NB4 (cell line): ENCODE measurements around the gene PLAC1.
A peak's percentile ranks its signal among the peaks of the same experiment; 100 is the strongest.

Source experiments
- DNase-seq: peaks from one replicate; pipeline ENCODE4 v3.0.0; 2010; ENCODE audit warnings: low read depth
- H3K4me3 ChIP-seq: one replicate; pipeline ENCODE4 v1.5.1; 2011; ENCODE audit warnings: mild to moderate bottlenecking, low read depth, low read length, moderate library complexity
- MYC ChIP-seq: IDR thresholded peaks from 2 replicates; pipeline ENCODE4 v1.6.1; 2011; ENCODE audit warnings: low read depth, low read length
- POLR2A ChIP-seq: IDR thresholded peaks from 2 replicates; pipeline ENCODE4 v1.6.1; 2011; ENCODE audit warnings: mild to moderate bottlenecking; ENCODE audit not compliant: insufficient read length; ENCODE audit errors: extremely low read depth
- TF ChIP-seq, protein P1 (sequence below): IDR thresholded peaks from one replicate; pipeline ENCODE4 v1.5.1; 2012; ENCODE audit warnings: low read depth, low read length
- TF ChIP-seq, protein P2 (sequence below): IDR thresholded peaks from 2 replicates; pipeline ENCODE4 v1.6.1; 2011; ENCODE audit warnings: low read depth, low read length

PLAC1 gene

DNA sequence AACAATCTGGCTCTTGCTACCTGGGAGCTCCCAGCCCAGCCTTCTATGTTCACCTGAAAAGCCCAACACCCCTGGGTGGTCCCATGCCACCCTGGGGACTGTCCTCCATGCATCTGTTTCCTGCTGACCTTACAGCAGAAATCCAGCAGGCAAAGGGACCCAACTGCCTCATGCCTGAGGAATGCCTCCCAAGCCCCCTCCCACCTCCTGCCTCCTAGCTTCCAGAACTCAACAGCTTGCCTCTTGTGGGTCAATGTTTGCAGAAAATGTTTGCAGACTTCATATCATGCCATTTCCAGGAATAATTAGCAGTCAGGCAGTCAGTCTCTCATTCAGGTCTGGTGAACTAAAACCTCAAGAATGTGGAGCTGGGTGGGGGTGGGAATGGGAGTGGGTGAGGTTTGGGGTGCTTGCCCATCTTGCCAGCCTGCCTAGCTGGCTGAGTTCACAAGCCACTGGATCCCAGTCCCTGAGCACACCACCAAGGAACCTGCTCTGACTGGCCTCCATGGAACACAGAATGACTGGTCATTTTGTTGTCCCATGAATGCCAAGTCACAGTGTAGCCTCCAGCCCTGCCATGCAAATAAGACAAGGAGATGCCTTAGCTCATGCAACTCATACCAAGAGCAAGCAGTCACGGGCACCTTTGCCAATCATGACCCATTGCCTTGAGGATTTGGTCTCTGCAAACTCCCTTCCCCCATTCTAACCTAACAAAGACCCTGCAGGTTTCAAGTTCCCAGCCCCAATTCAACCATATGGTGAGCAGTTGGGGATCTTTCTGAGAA lies 12.1 kb upstream of the PLAC1 start:
- TF ChIP-seq, protein P1, sequence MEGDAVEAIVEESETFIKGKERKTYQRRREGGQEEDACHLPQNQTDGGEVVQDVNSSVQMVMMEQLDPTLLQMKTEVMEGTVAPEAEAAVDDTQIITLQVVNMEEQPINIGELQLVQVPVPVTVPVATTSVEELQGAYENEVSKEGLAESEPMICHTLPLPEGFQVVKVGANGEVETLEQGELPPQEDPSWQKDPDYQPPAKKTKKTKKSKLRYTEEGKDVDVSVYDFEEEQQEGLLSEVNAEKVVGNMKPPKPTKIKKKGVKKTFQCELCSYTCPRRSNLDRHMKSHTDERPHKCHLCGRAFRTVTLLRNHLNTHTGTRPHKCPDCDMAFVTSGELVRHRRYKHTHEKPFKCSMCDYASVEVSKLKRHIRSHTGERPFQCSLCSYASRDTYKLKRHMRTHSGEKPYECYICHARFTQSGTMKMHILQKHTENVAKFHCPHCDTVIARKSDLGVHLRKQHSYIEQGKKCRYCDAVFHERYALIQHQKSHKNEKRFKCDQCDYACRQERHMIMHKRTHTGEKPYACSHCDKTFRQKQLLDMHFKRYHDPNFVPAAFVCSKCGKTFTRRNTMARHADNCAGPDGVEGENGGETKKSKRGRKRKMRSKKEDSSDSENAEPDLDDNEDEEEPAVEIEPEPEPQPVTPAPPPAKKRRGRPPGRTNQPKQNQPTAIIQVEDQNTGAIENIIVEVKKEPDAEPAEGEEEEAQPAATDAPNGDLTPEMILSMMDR: no peak
- TF ChIP-seq, protein P2, sequence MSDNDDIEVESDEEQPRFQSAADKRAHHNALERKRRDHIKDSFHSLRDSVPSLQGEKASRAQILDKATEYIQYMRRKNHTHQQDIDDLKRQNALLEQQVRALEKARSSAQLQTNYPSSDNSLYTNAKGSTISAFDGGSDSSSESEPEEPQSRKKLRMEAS: no peak
- no peak for TF ChIP-seq MYC
- TF ChIP-seq POLR2A: no peak
- DNase-seq: no peak
- H3K4me3 ChIP-seq: no peak overlapping the region

DNA sequence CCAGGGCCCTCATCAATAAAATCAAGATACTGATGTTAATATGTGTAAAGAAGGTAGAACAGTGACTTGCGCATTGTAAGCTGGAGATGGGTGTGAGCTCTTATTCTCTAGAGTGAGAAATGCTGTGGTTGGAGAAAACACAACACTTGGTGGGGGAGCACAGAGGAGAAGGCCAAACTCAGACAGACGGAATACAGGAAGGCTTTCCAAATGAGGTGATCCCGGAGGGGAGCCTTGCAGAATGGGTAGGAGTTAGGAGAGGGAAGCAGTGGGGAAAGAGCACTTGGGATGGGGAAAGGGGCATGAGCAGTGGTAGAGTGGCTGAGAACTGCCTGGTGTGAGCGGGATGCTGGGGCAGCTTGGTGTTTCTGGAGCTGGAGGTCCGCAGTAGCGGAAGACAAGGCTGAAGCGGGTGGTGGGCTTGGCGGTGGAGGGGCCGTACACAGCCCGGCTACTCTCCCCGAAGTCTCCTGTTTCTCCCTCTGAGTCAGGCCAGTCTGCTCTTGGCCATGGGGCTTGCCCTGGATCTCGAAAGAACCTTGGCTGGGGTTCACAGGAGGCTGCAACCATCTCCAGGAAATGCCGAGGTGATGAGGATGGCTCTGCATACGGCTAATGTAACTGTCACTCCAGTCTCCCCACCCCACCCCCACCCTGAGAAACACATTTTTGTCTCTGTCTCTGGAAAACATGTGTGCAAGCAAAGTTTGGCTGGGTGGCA lies 11.3 kb upstream of the PLAC1 start:
- TF ChIP-seq MYC: no peak
- no peak for TF ChIP-seq POLR2A
- TF ChIP-seq, protein P2: no peak
- TF ChIP-seq, protein P1: no peak
- DNase-seq: no peak
- H3K4me3 ChIP-seq: no peak overlapping the region

DNA sequence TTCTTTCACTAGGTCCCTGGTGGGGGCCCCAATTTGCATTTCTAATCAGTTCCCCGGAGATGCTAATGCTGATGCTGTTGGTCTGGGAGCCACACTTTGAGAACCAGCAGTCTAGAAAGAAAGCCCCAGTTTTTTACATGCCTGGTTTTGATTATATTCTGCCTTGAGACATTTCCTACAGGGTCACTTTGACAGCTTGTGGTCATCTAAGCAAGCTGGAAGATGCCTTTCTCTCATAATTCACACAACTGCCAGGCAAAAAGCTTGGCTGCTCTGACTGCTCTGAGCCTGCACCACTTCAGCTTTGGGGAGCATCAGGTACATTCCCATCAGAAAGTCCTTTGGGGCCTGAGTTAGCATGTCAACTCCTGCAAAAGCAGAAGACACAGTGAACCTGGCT lies 5.9 kb upstream of the PLAC1 start:
- H3K4me3 ChIP-seq: no peak overlapping the region
- DNase-seq: no peak
- TF ChIP-seq POLR2A (no peak), MYC (no peak)
- TF ChIP-seq, protein P1: no peak
- TF ChIP-seq, protein P2: no peak

DNA sequence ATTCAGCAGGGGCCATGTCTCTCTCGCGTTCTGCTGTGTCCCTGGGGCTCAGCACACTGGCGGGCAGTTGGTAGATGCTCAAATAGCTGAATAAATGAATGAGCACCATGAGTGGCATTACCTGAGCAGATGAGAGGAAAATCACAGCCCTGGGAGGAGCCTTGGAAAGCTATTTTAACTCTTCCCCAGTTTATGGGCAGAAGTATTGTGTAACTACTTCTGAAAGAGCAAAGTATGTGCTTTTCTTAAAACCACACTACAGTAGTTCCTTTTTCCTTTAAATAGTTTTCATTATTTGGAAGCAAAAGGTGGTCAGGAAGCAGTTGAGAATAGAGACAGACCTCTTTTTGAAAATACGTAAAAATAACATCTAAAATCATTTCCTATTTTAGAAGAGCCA lies 3.0 kb upstream of the PLAC1 start:
- DNase-seq: peak; percentile 30
- H3K4me3 ChIP-seq: no peak overlapping the region

DNA sequence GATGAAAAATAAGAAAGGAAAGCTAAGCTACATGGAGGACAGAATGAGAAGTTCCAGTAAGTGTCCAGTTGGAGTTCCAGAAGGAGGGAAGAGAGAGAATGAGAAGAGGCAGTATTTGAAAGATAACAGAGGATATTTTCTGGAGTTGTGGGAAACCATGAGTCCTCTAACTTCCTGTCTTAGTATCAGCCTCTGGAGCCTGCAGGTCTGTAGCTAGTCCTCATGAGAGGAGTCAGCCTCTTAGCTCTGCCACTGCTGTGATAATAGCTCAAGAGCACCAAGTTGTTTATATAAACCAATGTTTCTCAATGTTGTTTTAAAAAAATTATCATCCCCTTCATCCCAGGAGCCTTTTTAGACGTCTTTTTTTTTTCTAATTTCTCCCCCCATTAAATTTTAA lies 2.4 kb upstream of the PLAC1 start:
- H3K4me3 ChIP-seq: no peak overlapping the region
- TF ChIP-seq MYC (no peak), POLR2A (no peak)
- TF ChIP-seq, protein P1: no peak
- TF ChIP-seq, protein P2: no peak
- DNase-seq: no peak

More for the DNA sequence above, 3.0 kb upstream of the PLAC1 start:
- TF ChIP-seq POLR2A (no peak), MYC (no peak)
- TF ChIP-seq, protein P1: no peak
- TF ChIP-seq, protein P2: no peak
